NCI-H345 (cell line): Measurements from ENCODE around the gene WBP1L.
"Not testable (repeated sequence)": the region's sequence is repeated elsewhere in the genome, so short reads cannot be mapped to it uniquely, and the experiment has no call there.

ENCODE experiments used
- DNase-seq: peaks from one replicate; lab custom pipeline; 2025; lab: John Stamatoyannopoulos, UW

Gene WBP1L

GRCh38 chr10:102758933-102759262, 15.2 kb downstream of the WBP1L start:
- DNase-seq, result not testable (repeated sequence)

GRCh38 chr10:102759497-102760210, 15.9 kb downstream of the WBP1L start:
- DNase-seq, result no peak

DNA sequence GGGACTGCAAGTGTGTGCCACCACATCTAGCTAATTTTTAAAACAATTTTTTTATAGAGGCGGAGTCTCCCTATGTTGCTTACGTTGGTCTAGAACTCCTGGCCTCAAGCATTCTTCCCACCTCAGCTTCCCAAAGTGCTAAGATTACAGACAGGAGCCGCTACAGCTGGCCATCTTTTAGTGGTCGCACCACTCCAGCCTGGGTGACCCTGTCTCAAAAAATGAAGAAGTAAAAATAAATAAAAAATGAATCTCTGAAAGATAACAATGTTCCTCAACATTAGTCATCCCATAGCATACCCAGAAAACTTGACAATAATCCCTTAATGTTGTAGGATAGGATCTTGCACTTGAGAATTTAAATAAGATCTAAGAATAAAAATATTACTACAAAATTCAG, 18.2 kb downstream of the WBP1L start:
- no peak for DNase-seq

- DNase-seq, result no peak
These were observed 18.8 kb downstream of the WBP1L start for GRCh38 chr10:102762401-102763015.

GRCh38 chr10:102763037-102763607, 19.4 kb downstream of the WBP1L start:
- no peak for DNase-seq

DNA sequence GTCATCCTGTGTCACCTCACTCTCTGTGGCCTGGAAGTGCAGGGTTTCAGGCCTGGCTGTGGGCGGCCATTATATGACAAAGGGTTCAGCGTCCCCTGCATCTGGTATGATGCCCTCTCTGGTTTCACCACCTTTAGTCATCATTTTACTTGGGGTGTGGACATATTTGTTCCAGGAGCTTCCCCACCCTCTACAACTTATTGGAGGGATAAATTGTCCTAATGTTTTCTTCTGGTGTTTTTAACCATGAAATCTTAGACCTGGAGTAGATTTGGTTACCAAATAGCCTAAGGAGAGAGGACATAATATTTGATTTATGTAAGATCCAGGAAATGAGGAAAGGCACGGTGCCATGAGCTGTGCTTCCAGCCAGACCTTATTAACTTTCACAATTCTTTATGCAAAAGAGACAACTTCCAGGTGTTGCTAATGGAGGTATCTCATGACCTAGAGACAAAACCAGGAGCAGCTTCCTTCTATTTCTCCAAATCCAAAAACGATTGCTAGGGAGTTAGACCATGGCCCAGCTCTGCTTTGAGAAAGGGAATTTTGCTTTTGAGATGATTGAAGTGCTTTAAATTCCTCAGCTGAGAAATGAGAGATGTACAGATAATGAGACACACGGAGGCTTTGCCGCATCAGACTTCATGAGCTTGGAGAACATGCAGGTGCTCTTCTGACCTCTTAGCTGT, 20.9 kb downstream of the WBP1L start:
- DNase-seq, result no peak

GRCh38 chr10:102765336-102765735, 21.6 kb downstream of the WBP1L start:
- no peak for DNase-seq

- no peak for DNase-seq
These were observed 23.8 kb downstream of the WBP1L start for GRCh38 chr10:102767428-102768160.

DNA sequence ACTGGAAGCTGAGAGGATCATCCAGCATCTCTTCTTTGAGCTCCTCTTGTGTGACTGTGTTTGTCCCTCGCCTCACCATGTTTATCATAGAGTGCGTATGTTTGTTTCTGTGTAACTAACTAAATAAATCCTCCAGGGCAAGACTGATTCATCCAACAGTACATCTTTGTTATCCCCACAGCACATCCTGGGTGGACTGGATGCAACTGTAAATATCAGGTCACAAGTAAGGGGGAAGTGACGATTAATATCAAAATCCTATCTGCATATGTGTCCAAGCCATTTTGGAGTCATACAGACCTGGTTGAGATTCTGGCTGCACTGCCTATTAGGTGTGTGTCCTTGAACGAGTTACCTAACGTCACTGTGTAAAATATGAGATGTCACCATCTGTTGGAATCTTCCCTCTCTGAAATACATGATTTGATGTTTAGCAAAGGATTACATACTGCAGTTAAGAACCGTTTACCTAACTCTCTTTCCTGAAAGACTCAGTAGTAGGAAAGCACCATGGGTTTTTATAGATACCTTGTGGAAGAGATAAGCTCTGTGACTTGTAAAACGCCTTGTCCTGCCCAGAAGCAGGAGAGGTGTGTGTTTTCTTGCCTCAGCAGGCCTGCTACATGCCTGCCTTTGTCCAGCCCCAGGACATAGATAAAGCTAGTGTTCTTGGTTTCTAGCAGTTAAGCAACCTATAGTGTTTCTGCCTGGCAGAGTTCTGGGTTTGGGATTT, 25.8 kb downstream of the WBP1L start:
- DNase-seq, result no peak

DNA sequence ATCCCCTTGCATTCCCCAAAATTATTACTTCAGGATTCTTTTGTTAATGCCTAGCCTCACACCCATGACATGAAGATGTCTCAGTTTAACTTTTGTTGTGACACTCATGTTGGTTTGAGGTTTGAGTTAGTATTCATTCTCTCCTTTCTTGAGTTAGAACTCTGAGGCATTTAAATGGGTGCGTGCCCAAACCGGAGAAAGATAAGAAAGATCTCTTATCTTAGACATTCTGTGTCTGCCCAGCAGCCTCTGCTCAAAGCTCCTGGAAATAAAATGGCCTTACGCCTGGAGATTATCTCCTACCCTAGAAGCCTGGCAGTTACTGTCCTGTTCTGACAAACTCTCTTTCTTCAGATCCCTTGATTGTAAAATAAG, 26.3 kb downstream of the WBP1L start:
- no peak for DNase-seq

GRCh38 chr10:102770792-102771191, 27.0 kb downstream of the WBP1L start:
- no peak for DNase-seq

DNA sequence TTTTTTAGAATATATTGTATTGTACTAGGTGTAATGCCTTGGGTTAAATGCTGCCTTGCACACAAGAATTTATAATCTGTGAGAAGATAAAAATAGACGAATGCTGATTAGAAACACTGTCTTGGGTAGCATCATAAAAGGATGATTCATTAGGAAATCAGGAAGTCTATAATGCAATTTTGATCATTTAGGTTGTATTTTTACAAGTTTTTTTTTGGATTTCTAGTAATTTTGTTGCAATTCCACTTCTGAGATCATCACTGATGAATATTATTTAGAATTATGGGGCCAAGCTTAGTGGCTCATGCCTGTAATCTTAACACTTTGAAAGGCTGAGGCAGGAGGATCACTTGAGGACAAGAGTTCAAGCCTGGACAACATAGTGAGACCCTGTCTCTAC, 29.6 kb downstream of the WBP1L start:
- DNase-seq, result no peak

DNA sequence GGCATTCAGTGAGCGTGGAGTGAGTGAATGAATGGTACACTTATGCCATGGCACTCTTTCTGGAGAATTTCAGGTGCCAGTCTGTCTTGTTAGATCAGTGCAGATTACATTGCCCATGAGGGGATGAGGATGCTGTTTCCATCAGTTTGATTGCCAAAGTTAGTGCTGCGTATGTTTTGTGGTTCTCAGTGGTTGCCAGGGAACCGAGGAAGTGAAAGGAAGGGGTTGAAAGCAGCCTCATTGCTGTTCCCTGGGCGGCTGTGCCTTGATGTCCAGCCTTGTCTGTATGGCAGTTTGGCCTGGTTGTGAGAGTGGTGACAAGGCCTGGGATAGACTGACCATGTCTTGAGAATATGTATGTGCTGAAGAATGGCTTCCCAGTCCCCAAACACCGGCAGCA, 30.2 kb downstream of the WBP1L start:
- no peak for DNase-seq

DNA sequence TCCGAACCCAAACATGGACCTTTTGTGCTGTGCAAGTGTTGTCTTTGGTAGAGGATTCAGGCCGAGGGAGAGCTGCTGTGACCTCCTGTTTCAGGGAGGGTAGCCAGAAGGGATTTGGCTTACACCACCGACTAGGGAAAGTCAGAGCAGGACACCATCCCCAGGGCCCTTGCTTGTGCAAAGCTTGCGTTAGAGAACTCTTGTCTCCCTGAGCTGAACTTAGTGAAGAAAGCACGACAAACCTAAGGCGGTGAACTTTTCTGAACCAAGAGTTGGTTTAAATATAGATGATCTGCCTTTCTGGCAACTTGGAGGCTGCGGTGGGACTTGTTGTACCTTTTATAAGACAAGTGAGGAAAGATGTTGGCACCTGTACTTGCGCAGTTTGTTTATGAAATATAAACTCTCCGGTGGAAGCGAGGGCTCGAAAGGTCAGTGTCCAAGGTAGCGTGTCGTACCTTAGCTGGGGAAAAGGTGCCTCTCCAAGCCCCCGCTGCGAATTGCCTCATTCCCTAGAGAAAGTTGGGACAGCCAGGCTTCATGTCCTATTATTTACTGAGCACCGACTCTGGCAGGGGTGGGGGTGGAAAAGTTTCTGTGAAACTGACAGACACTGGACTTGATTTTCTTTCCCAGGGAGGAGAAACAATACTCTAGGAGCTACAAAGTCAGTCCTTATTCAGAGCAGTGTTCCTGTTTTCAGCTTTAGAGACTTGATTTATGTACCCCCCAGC, 31.6 kb downstream of the WBP1L start:
- DNase-seq, result no peak

GRCh38 chr10:102775935-102776669, 32.4 kb downstream of the WBP1L start:
- DNase-seq, result no peak

DNA sequence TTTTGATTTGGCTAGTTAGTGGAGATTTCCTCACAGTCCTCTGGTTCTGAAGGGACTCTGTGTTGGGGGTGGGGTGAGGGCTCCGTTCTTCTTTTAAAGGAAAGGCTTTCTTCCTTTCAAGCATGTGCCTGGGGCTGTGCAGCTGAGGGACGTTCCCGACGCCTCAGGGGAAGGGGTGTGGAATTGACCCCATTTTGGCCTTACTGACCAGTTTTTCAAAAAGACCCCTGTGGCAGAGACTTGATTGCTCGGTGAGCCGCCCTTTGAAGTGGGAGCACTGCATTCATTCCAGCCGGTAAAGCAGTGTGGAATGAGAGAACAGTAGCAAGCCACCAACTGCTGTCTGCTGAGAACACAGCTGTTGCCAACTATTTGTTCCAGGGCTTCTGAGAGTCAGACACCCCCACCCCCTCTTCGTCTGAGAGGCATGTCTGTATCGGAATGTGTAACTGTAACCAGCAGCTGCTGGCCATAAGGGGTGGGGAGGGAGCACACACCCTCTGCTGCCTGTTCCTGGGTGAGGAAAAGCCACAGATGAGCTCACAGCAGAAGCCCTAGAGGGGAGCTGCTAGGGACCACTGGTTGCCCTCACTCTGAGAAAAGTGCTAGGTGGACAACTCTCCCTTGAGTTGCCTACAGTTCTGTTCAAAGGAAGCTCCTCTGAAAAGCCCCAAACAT, 33.2 kb downstream of the WBP1L start:
- DNase-seq, result no peak

DNA sequence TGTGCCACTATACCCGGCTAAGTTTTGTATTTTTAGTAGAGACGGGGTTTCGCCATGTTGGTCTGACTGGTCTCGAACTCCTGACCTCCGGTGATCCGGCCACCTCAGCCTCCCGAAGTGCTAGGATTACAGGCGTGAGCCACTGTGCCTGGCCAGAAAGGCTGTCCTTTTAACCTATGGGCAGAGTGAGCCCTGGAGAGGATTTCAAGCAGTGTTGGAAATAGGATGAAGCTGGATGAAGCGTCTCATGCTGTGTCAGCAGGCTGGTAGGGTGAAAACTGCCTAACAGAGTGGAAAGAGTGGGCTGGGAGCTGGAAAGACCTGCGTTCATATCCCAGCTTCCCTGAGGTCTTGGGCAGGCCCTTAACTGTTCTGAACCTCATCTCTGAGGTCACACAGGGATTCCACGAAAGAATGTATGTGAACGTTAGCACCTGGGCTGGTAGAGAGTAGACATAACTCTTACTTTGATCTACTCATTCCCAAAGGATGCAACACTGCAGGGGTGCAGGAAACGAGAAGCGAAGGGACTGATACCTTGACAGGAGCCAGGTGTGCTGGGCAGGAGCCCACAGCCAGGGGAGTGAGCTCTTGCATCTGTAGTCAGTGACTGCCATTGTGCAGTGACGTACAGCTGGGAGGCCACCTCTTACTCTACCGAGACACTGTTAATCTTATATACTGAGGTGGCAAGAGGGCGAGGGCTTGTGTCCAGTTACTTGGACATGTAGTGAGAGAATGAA, 34.1 kb downstream of the WBP1L start:
- no peak for DNase-seq

DNA sequence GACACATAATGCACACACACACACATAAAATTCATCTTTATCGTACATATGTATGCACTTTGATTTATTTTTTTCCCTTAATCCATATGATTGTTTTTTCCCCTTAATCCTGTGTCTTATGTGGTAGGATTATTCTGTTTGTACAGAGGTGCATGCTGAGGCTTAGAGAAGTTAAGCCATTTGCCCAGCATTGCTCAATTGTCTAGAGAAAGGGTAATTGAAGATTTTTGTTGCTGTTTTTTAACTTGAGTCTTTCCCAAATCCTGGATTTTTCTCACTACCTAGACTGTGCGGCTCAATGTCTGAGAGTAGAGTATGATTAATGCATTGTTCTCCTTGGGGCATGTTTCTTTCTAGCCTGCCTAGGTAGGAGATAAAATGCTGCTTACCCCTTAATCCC, 35.0 kb downstream of the WBP1L start:
- no peak for DNase-seq
